PC-9 (cell line): Measurements from ENCODE around the gene CADM2.

Source experiments
- CTCF ChIP-seq: fragments of 200-600 bp; sonication (generic); conservative IDR thresholded peaks from 2 replicates; pipeline ENCODE4 v1.6.1; 2017; ENCODE audit warnings: mixed run types, antibody characterized with exemption, mild to moderate bottlenecking, moderate library complexity
- EZH2 ChIP-seq: fragments of 200-600 bp; sonication (generic); IDR thresholded peaks from 2 replicates; pipeline ENCODE4 v1.8.0; 2017; ENCODE audit warnings: antibody characterized with exemption, low read depth

GRCh38 chr3:85397434-85397833, 438.6 kb downstream of the CADM2 start:
- TF ChIP-seq EZH2 = no peak
- no peak for TF ChIP-seq CTCF
